GM12878 (cell line): ENCODE data around the gene C1orf53. TPM values are rescaled to one million over a fixed set of nuclear protein-coding genes. Genes with fewer than 3 reads are reported as not detected.

Experiments
- ATAC-seq: fragments of 200-7000 bp; cut with Tn5 transposase; 3 replicates; pipeline ENCODE4 v1.9.1; 2020; ENCODE audit warnings: mild to moderate bottlenecking, moderate library complexity
- BruUV-seq: library from RNA; stranded (reverse); fragments of 400-500 nt; replicated peaks from 2 replicates; lab custom pipeline; 2021; lab: Mats Ljungman, UMichigan
- CTCF ChIA-PET: fragments of 300-600 bp; sonication (Branson Sonifier 250); formaldehyde crosslinking; extraction: SDS; loops from one replicate; lab custom pipeline; 2021; ENCODE audit warnings: inconsistent platforms; lab: Yijun Ruan, JAX
- POLR2A ChIA-PET: fragments of 350-600 bp; formaldehyde crosslinking; extraction: SDS; loops from one replicate; lab custom pipeline; 2021; ENCODE audit warnings: inconsistent platforms; lab: Charles Lee
- RAD21 ChIA-PET: fragments of 300-600 bp; sonication (Branson Sonifier 250); formaldehyde crosslinking; loops from one replicate; lab custom pipeline; 2023; ENCODE audit warnings: antibody characterized with exemption; ENCODE audit not compliant: unreplicated experiment; lab: Charles Lee
- SMC1A ChIA-PET: fragments of 300-600 bp; sonication (Branson Sonifier 250); formaldehyde crosslinking; loops from one replicate; lab custom pipeline; 2023; ENCODE audit not compliant: unreplicated experiment, uncharacterized antibody; lab: Charles Lee
- DNase-seq: peaks from one replicate; pipeline ENCODE4 v3.0.0-alpha.2; 2011; ENCODE audit warnings: low read depth, low spot score
- FAIRE-seq: peaks from 3 replicates; lab custom pipeline; 2011; peaks lifted over from hg19 to GRCh38; lab: Jason Lieb, UNC
- H2AFZ ChIP-seq: 2 replicates; pipeline ENCODE4 v1.6.0; 2011; ENCODE audit warnings: low read depth, low read length, control low read depth; ENCODE audit not compliant: control insufficient read depth
- H3K27ac ChIP-seq: 2 replicates; pipeline ENCODE4 v1.5.1; 2011; ENCODE audit warnings: control low read depth; ENCODE audit not compliant: control insufficient read depth, insufficient read depth
- H3K27me3 ChIP-seq, 2 experiments: replicated peaks in 1 of 2; 2 replicates each; pipeline versions ENCODE4 v1.6.0 to v1.6.1; 2011; ENCODE audit warnings: low read length in 1 of 2; ENCODE audit not compliant: control insufficient read depth in 2 of 2, insufficient read depth in 2 of 2
- H3K36me3 ChIP-seq, 2 experiments: 2 replicates each; pipeline ENCODE4 v1.5.1; 2011; ENCODE audit warnings: low read length in 1 of 2; ENCODE audit not compliant: control insufficient read depth in 2 of 2, insufficient read depth in 2 of 2
- H3K4me1 ChIP-seq: 2 replicates; pipeline ENCODE4 v1.6.1; 2011; ENCODE audit warnings: mild to moderate bottlenecking, low read length, moderate library complexity, mixed read lengths; ENCODE audit not compliant: control insufficient read depth, insufficient read depth
- H3K4me2 ChIP-seq: 2 replicates; pipeline ENCODE4 v1.6.0; 2011; ENCODE audit warnings: control low read depth; ENCODE audit not compliant: control insufficient read depth, insufficient read depth
- H3K4me3 ChIP-seq: fragments of 200-600 bp; sonication (generic); 2 replicates; pipeline ENCODE4 v1.5.1; 2016
- H3K79me2 ChIP-seq: 2 replicates; pipeline ENCODE4 v1.6.0; 2011; ENCODE audit warnings: low read length; ENCODE audit not compliant: control insufficient read depth, insufficient read depth
- H3K9ac ChIP-seq: 2 replicates; pipeline ENCODE4 v1.8.0; 2011; ENCODE audit warnings: low read length, control low read depth, mixed read lengths; ENCODE audit not compliant: control insufficient read depth, insufficient read depth
- H3K9me3 ChIP-seq: replicated peaks from 3 replicates; pipeline ENCODE4 v1.5.1; 2011; ENCODE audit warnings: mild to moderate bottlenecking, low read length; ENCODE audit not compliant: control insufficient read depth, insufficient read depth
- H4K20me1 ChIP-seq: 2 replicates; pipeline ENCODE4 v1.6.0; 2011; ENCODE audit not compliant: control insufficient read depth, insufficient read depth
- CHD4 ChIP-seq: fragments of 200-600 bp; sonication (generic); IDR thresholded peaks from 2 replicates; pipeline ENCODE4 v1.6.1; 2016; ENCODE audit warnings: mild to moderate bottlenecking
- JUND ChIP-seq: IDR thresholded peaks from 2 replicates; pipeline ENCODE4 v1.6.1; 2012; ENCODE audit warnings: low read depth, mild to moderate bottlenecking, low read length, improper control_type of control experiment, moderate library complexity
- SMAD1 ChIP-seq: fragments of 450-650 bp; IDR thresholded peaks from 2 replicates; pipeline ENCODE4 v1.6.1; 2018; ENCODE audit warnings: mild to moderate bottlenecking, low read depth; ENCODE audit not compliant: partially characterized antibody
- SMC3 ChIP-seq: IDR thresholded peaks from 2 replicates; pipeline ENCODE4 v1.6.1; 2011; ENCODE audit warnings: low read length, improper control_type of control experiment, borderline replicate concordance
- SUZ12 ChIP-seq: fragments of 200-600 bp; sonication (generic); IDR thresholded peaks from one replicate; pipeline ENCODE4 v1.6.1; 2018; ENCODE audit warnings: antibody characterized with exemption, mild to moderate bottlenecking; ENCODE audit not compliant: unreplicated experiment
- TCF3 ChIP-seq: IDR thresholded peaks from 2 replicates; pipeline ENCODE4 v1.6.1; 2012; ENCODE audit warnings: low read depth, mild to moderate bottlenecking, low read length, borderline replicate concordance; ENCODE audit not compliant: insufficient read depth
- YY1 ChIP-seq: IDR thresholded peaks from 2 replicates; pipeline ENCODE4 v1.6.1; 2011; ENCODE audit warnings: low read depth, mild to moderate bottlenecking, low read length
- ZNF217 ChIP-seq: fragments of 450-650 bp; IDR thresholded peaks from 2 replicates; pipeline ENCODE4 v1.6.1; 2017; ENCODE audit warnings: antibody characterized with exemption, mild to moderate bottlenecking
- ZNF384 ChIP-seq: IDR thresholded peaks from 2 replicates; pipeline ENCODE4 v1.6.1; 2012; ENCODE audit warnings: low read depth, mild to moderate bottlenecking, low read length, improper control_type of control experiment, borderline replicate concordance
- WGBS: methylation state at CpG from one replicate; pipeline ENCODE4 v1.1.6; 2016; ENCODE audit warnings: low lambda C conversion rate; ENCODE audit not compliant: insufficient replicate concordance, insufficient coverage; ENCODE audit errors: missing lambda C conversion rate; 5-methylcytosine and 5-hydroxymethylcytosine counted together
- in situ Hi-C: fragments of 300-500 bp; cut with MboI; formaldehyde crosslinking; loops from 9 replicates; pipeline ENCODE4 v1.14.3; 2018; ENCODE audit warnings: mixed read lengths
- intact Hi-C: fragments of 100-400 bp; cut with micrococcal nuclease; formaldehyde crosslinking; loops from one replicate; pipeline ENCODE4 v1.14.2; 2022; ENCODE audit not compliant: unreplicated experiment
- polyA plus RNA-seq, 11 experiments: library from polyadenylated mRNA; depleted of rRNA in 4 of 11; unstranded in 6 of 11; stranded (reverse) in 5 of 11; fragments of >200 nt; fragmentation: Nextera tagmentation in 4 of 11; fragmentation: Illumina TruSeq in 1 of 11; extraction: Ambion mirVana in 4 of 11; extraction: Trizol in 1 of 11; gene quantifications; 1 replicate in 1 of 11; 2 replicates in 10 of 11; pipeline versions ENCODE4 v1.2.1 to v1.2.3, GENCODE V29; 2011 to 2016; ENCODE audit warnings: inconsistent platforms in 2 of 11, missing spikeins in 2 of 11, low read depth in 1 of 11
- total RNA-seq, 4 experiments: library from RNA; depleted of rRNA in 3 of 4; stranded (reverse); fragments of >200 nt in 3 of 4; fragmentation: Illumina TruSeq in 1 of 4; extraction: Trizol in 1 of 4; gene quantifications; 2 replicates each; pipeline versions ENCODE4 v1.2.1 to v1.2.3, GENCODE V29; 2013 to 2021
- TF ChIP-seq, protein P1 (sequence below): fragments of 450-650 bp; IDR thresholded peaks from 2 replicates; pipeline ENCODE4 v1.6.1; 2016; ENCODE audit warnings: mild to moderate bottlenecking
- TF ChIP-seq, protein P2 (sequence below): fragments of 450-650 bp; formaldehyde crosslinking; IDR thresholded peaks from 2 replicates; pipeline ENCODE4 v1.5.0; 2022; ENCODE audit warnings: mild to moderate bottlenecking, missing genetic modification characterization

The C1orf53 gene
- total and polyA plus RNA-seq, 10 of the 15 experiments (the other 5 are each of a cell fraction or from before 2014, with no cell fraction given) = 0.31 to 5.4 (median 0.59) TPM

DNA sequence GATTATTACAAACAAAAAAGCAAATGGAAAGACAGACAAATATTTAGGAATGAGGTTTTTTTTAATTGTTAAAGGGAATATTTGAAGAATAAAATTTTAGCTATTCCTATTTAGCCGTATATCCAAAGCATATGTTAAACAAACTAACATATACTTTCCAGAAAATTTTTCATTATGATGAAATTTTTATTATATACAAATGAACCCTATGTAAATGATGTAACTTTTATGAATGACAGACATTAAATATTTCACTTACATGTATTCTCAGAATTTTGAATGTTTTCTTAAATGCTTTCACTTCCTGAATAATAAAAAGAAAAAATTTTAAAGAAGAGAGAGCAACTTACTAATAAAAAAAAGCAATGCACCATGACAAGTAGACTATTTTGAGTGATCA lies 30.6 kb downstream of the C1orf53 start:
- WGBS = 81% methylated on average over 1 of the region's 1 CpG

DNA sequence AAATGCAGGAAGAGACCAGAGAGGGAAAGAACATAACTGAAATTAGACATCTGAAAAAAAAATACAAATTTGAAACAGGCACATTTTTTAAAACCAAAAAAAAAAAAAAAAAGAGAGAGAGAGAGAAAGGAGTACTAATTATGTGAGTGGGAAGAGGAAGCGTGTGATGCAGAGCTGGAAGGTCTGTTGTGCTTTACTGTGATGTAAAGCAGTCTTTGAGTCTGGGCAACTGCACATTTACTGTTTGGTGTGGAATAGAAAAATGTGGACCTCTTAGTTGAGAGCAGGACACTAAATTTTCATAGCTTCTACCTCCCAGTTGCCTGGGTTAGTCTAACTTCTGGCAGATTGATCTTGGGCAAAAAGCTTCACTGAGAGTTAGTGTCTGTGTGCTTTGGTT lies 31.2 kb downstream of the C1orf53 start:
- Histone ChIP-seq H3K4me3 (no peak overlapping the region), H2AFZ (no peak overlapping the region), H3K9me3 (no peaks in the 10 kb centered on the region), H3K27ac (no peak overlapping the region), H3K36me3 (no peaks in the 10 kb centered on the region), H4K20me1 (no peaks in the 10 kb centered on the region), H3K4me1 (no peaks in the 10 kb centered on the region), H3K4me2 (no peak overlapping the region), H3K27me3 (no peaks in the 10 kb centered on the region), H3K79me2 (no peaks in the 10 kb centered on the region), H3K9ac (no peak overlapping the region)
- WGBS = no CpG with 5 or more reads among the region's 1 CpG
- no peak for ATAC-seq
- ChIA-PET CTCF (interaction anchor here (1.2 kb wide), 1 partner anchor 9 kb away, joined by 6 read pairs; no protein-coding TSS in a partner anchor), RAD21 (no interaction called here), SMC1A (no interaction called here), POLR2A (no interaction called here)
- BruUV-seq = no TSS peak
- in situ Hi-C loops (no loop called here), intact Hi-C loops (no loop called here)
- no peak for FAIRE-seq
- no peak for DNase-seq
- TF ChIP-seq JUND = no peak
- TF ChIP-seq, protein P1, sequence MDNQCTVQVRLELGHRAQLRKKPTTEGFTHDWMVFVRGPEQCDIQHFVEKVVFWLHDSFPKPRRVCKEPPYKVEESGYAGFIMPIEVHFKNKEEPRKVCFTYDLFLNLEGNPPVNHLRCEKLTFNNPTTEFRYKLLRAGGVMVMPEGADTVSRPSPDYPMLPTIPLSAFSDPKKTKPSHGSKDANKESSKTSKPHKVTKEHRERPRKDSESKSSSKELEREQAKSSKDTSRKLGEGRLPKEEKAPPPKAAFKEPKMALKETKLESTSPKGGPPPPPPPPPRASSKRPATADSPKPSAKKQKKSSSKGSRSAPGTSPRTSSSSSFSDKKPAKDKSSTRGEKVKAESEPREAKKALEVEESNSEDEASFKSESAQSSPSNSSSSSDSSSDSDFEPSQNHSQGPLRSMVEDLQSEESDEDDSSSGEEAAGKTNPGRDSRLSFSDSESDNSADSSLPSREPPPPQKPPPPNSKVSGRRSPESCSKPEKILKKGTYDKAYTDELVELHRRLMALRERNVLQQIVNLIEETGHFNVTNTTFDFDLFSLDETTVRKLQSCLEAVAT = no peak
- TF ChIP-seq ZNF217 = no peak
- TF ChIP-seq YY1 = no peak
- no peak for TF ChIP-seq SUZ12
- TF ChIP-seq, protein P2, sequence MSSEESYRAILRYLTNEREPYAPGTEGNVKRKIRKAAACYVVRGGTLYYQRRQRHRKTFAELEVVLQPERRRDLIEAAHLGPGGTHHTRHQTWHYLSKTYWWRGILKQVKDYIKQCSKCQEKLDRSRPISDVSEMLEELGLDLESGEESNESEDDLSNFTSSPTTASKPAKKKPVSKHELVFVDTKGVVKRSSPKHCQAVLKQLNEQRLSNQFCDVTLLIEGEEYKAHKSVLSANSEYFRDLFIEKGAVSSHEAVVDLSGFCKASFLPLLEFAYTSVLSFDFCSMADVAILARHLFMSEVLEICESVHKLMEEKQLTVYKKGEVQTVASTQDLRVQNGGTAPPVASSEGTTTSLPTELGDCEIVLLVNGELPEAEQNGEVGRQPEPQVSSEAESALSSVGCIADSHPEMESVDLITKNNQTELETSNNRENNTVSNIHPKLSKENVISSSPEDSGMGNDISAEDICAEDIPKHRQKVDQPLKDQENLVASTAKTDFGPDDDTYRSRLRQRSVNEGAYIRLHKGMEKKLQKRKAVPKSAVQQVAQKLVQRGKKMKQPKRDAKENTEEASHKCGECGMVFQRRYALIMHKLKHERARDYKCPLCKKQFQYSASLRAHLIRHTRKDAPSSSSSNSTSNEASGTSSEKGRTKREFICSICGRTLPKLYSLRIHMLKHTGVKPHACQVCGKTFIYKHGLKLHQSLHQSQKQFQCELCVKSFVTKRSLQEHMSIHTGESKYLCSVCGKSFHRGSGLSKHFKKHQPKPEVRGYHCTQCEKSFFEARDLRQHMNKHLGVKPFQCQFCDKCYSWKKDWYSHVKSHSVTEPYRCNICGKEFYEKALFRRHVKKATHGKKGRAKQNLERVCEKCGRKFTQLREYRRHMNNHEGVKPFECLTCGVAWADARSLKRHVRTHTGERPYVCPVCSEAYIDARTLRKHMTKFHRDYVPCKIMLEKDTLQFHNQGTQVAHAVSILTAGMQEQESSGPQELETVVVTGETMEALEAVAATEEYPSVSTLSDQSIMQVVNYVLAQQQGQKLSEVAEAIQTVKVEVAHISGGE = no peak
- no peak for TF ChIP-seq TCF3
- no peak for TF ChIP-seq SMAD1

More for the DNA sequence above, 30.6 kb downstream of the C1orf53 start:
- Histone ChIP-seq H3K36me3 (no peaks in the 10 kb centered on the region), H3K4me2 (no peak overlapping the region), H3K9me3 (no peaks in the 10 kb centered on the region), H3K79me2 (no peaks in the 10 kb centered on the region), H3K4me3 (no peak overlapping the region), H3K9ac (no peak overlapping the region), H3K27ac (no peak overlapping the region), H2AFZ (no peak overlapping the region), H4K20me1 (no peaks in the 10 kb centered on the region), H3K4me1 (no peaks in the 10 kb centered on the region), H3K27me3 (no peaks in the 10 kb centered on the region)
- POLR2A ChIA-PET = no interaction called here
- no peak for FAIRE-seq
- intact Hi-C loops = no loop called here
- ATAC-seq = no peak
- CTCF ChIA-PET = no interaction called here
- no peak for DNase-seq
- TF ChIP-seq SMC3 (no peak), ZNF384 (no peak), CHD4 (no peak)
- no TSS peak for BruUV-seq
- SMC1A ChIA-PET = no interaction called here
- in situ Hi-C loops = no loop called here
- RAD21 ChIA-PET = no interaction called here
